ENCODE results near the gene SLC24A1. TPM values are rescaled to one million over a fixed set of nuclear protein-coding genes. Genes with fewer than 3 reads are reported as not detected.

Gene SLC24A1
- total and polyA plus RNA-seq, 2 of the 13 experiments (the other 11 are each of a cell fraction or from before 2014, with no cell fraction given) = 5.9 to 8.3 TPM

DNA sequence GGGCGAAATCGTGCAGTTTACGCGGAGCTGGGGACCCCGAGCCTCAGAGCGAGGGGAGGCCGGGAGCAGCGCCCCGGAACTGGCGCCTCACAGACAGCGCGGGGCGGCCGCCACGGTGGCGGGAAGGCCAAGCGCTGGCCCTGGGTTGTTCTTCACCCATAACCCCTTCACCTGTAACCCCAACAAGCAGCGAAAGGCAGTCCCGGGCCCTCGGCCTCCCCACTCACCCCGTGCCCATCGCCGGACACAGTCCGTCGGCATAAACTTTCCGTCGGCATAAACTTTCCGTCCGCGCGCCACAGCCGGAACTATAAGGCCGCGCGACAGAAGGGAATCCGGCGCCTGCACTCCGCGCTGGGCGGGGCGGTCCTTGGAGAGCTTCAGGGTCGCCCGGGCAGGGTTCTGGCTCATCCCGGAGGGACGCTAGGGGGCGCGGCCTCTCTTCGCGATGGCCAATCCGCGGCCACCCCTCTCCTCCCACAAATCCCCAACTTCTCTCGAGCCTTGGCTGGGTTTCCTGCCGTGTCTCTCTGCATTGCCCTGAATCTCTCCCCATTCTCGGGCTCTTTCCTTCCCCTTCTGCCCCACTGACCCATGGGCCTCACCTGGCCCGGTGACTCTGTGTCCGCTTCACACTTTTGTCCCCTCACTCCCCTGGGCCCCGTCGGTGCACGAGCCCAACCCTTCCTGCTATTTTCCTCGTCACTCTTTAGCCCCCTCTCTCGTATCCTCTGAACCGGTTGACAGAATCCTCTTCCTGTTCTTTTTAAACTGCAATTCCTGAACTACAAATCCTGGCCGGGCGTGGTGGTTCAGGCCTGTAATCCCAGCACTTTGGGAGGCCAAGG is 10.6 kb upstream of the SLC24A1 start, which contains the start of gene INTS14 (continued):
- TF ChIP-seq ZNF431 (CRISPR knock-in tag; IDR thresholded peaks at IDR 0.05; ENCODE audit: borderline replicate concordance, low read depth) (peak; percentile 60), GZF1 (CRISPR knock-in tag; IDR thresholded peaks at IDR 0.05) (peak; percentile 42), ZNF564 (CRISPR knock-in tag; IDR thresholded peaks at IDR 0.05) (peak; percentile 82; the same call in 1 of the 2 replicates), NAIF1 (CRISPR knock-in tag; IDR thresholded peaks at IDR 0.05; ENCODE audit: borderline replicate concordance) (no peak), ZNF749 (CRISPR knock-in tag; IDR thresholded peaks at IDR 0.05; ENCODE audit: borderline replicate concordance) (peak; percentile 95), SRSF9 (IDR thresholded peaks at IDR 0.05; ENCODE audit: borderline replicate concordance, insufficient read depth, low read depth, low read length, poor library complexity, severe bottlenecking) (no peak), ZNF33B (CRISPR knock-in tag; IDR thresholded peaks at IDR 0.05) (no peak), ARNTL (CRISPR knock-in tag; IDR thresholded peaks at IDR 0.05) (peak; percentile 37; the same call in 1 of the 2 replicates), NCOR1 (IDR thresholded peaks at IDR 0.05; ENCODE audit: borderline replicate concordance, low read length) (0 out of 2 replicates have a peak, but pooled peaks have one; percentile 40), CC2D1A (CRISPR knock-in tag; IDR thresholded peaks at IDR 0.05) (no peak), ZNF7 (CRISPR knock-in tag; IDR thresholded peaks at IDR 0.05) (no peak), ZFP91 (CRISPR knock-in tag; IDR thresholded peaks at IDR 0.05; ENCODE audit: borderline replicate concordance) (peak; percentile 96; the same call in 1 of the 2 replicates), ZBTB43 (CRISPR knock-in tag; conservative IDR thresholded peaks at IDR 0.05) (peak; percentile 48; the same call in 1 of the 2 replicates), ZNF850 (CRISPR knock-in tag; conservative IDR thresholded peaks at IDR 0.05) (0 out of 2 replicates have a peak, but pooled peaks have one; percentile 52), ZNF576 (CRISPR knock-in tag; IDR thresholded peaks at IDR 0.05) (no peak), ZNF207 (IDR thresholded peaks at IDR 0.05; ENCODE audit: borderline replicate concordance) (no peak), KDM4B (CRISPR knock-in tag; IDR thresholded peaks at IDR 0.05) (peak; percentile 98), ZC3H4 (CRISPR knock-in tag; IDR thresholded peaks at IDR 0.05; ENCODE audit: borderline replicate concordance) (0 out of 2 replicates have a peak, but pooled peaks have one; percentile 5), HNRNPK (IDR thresholded peaks at IDR 0.05; ENCODE audit: low read depth, low read length, poor library complexity, severe bottlenecking) (peak; percentile 86), FOXC1 (CRISPR knock-in tag; IDR thresholded peaks at IDR 0.05; ENCODE audit: borderline replicate concordance) (peak; percentile 79; the same call in 1 of the 2 replicates)
- TF ChIP-seq, protein P1, sequence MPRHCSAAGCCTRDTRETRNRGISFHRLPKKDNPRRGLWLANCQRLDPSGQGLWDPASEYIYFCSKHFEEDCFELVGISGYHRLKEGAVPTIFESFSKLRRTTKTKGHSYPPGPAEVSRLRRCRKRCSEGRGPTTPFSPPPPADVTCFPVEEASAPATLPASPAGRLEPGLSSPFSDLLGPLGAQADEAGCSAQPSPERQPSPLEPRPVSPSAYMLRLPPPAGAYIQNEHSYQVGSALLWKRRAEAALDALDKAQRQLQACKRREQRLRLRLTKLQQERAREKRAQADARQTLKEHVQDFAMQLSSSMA (CRISPR knock-in tag; IDR thresholded peaks at IDR 0.05) = no peak
- TF ChIP-seq, protein P2, sequence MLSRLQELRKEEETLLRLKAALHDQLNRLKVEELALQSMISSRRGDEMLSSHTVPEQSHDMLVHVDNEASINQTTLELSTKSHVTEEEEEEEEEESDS (CRISPR knock-in tag; IDR thresholded peaks at IDR 0.05; ENCODE audit: borderline replicate concordance) = no peak; the same call in 1 of the 2 replicates
